Right lobe of liver (tissue), 6 donors: ENCODE results near the gene ANP32A. TPM values are rescaled to one million over a fixed set of nuclear protein-coding genes. Genes with fewer than 3 reads are reported as not detected.

Experiments
- ATAC-seq, 4 donors: fragments of 200-7000 bp; cut with Tn5 transposase; one replicate each; pipeline ENCODE4 v1.9.1; 2020; ENCODE audit warnings: mild to moderate bottlenecking in 4 of 4, moderate library complexity in 4 of 4
- DNase-seq, 3 donors: peaks; one replicate each; pipeline ENCODE4 v3.0.0-alpha.2; 2020
- H3K27ac ChIP-seq, 3 donors: fragments of 200-600 bp; one replicate each; pipeline ENCODE4 v1.8.0; 2022
- H3K27me3 ChIP-seq, 2 donors: fragments of 200-600 bp; one replicate each; pipeline ENCODE4 v1.8.0; 2022
- H3K36me3 ChIP-seq, 4 donors: fragments of 200-600 bp; sonication (generic) in 1 of 4; one replicate each; pipeline versions ENCODE4 v1.5.1 to v1.8.0; 2017 to 2022; ENCODE audit warnings: control low read depth in 1 of 4
- H3K4me1 ChIP-seq, 4 donors: fragments of 200-600 bp; sonication (generic) in 1 of 4; one replicate each; pipeline versions ENCODE4 v1.5.1 to v1.8.0; 2017 to 2022; ENCODE audit warnings: control low read depth in 1 of 4
- H3K4me3 ChIP-seq, 3 donors: fragments of 200-600 bp; one replicate each; pipeline ENCODE4 v1.8.0; 2022
- H3K9me3 ChIP-seq, 4 donors: fragments of 200-600 bp; sonication (generic) in 1 of 4; one replicate each; pipeline versions ENCODE4 v1.5.1 to v1.8.0; 2017 to 2022; ENCODE audit warnings: control low read depth in 1 of 4
- CTCF ChIP-seq, 4 donors: fragments of 200-600 bp in 3 of 4; fragments of 450-650 bp in 1 of 4; IDR thresholded peaks; one replicate each; pipeline versions ENCODE4 v1.5.1 to v1.8.0; 2016 to 2022; ENCODE audit warnings: antibody characterized with exemption in 4 of 4, mild to moderate bottlenecking in 2 of 4
- POLR2A ChIP-seq: fragments of 450-650 bp; IDR thresholded peaks from one replicate; pipeline ENCODE4 v1.6.1; 2017; ENCODE audit warnings: antibody characterized with exemption, mild to moderate bottlenecking
- WGBS: methylation state at CpG from one replicate; pipeline ENCODE4 v1.1.6; 2018; ENCODE audit warnings: low coverage, low lambda C conversion rate; ENCODE audit not compliant: insufficient coverage; ENCODE audit errors: missing lambda C conversion rate; 5-methylcytosine and 5-hydroxymethylcytosine counted together
- intact Hi-C, 2 donors: fragments of 100-400 bp; cut with DNase I; formaldehyde crosslinking; loops; one replicate each; pipeline versions ENCODE4 v1.11.2 to v1.14.1; 2022
- total RNA-seq, 6 experiments: library from RNA; depleted of rRNA in 2 of 6; stranded (reverse); fragments of >200 nt in 2 of 6; fragmentation: NEBNext Ultra II Directional in 3 of 6; extraction: Animal tissue kit (Norgen Biotek cat#: 25700) in 3 of 6; gene quantifications; one replicate each; pipeline versions ENCODE4 v1.1.0 to v1.2.4, GENCODE V29; 2016 to 2023
- donor health status: DM: no; HTN: yes; CAD: no.
- donor health status: DM: no; HTN: no; CAD: no.
- donor health status: DM: no; HTN: no; CAD: no.
- donor health status: DM: no; HTN: yes; CAD: no.
- donor health status: DM: no; HTN: yes; CAD: no.

The ANP32A gene
- total RNA-seq, 6 experiments from 2014 or later: 39.9 to 66.6 (median 49.0) TPM

GRCh38 chr15:68768321-68768720 lies 52.4 kb downstream of the ANP32A start:
- DNase-seq: no peak
- no peak for ATAC-seq
- Histone ChIP-seq H3K4me1 (no peaks in the 10 kb centered on the region), H3K27ac (no peak overlapping the region), H3K9me3 (no peaks in the 10 kb centered on the region), H3K27me3 (no peaks in the 10 kb centered on the region), H3K4me3 (no peak overlapping the region), H3K36me3 (no peaks in the 10 kb centered on the region)
- intact Hi-C loops: no loop called here
- WGBS: 0% methylated on average over 1 of the region's 2 CpGs
- no peak for TF ChIP-seq CTCF (IDR thresholded peaks at IDR 0.05)

GRCh38 chr15:68767833-68768232 lies 52.9 kb downstream of the ANP32A start:
- Histone ChIP-seq H3K27ac (no peak overlapping the region), H3K4me1 (no peaks in the 10 kb centered on the region), H3K36me3 (no peaks in the 10 kb centered on the region), H3K27me3 (no peaks in the 10 kb centered on the region), H3K4me3 (no peak overlapping the region), H3K9me3 (no peaks in the 10 kb centered on the region)
- WGBS: 66% methylated on average over 4 of the region's 4 CpGs
- intact Hi-C loops: no loop called here
- TF ChIP-seq CTCF (IDR thresholded peaks at IDR 0.05): no peak
- no peak for TF ChIP-seq POLR2A
- no peak for ATAC-seq
- no peak for DNase-seq

- no peaks in the 10 kb centered on the region for H3K9me3 ChIP-seq
- no peaks in the 10 kb centered on the region for H3K27me3 ChIP-seq
- no peak overlapping the region for H3K27ac ChIP-seq
- no peak for TF ChIP-seq POLR2A
- no peak for TF ChIP-seq CTCF (IDR thresholded peaks at IDR 0.05)
- H3K4me3 ChIP-seq: no peak overlapping the region
- H3K36me3 ChIP-seq: no peaks in the 10 kb centered on the region
- WGBS: 70% methylated on average over 10 of the region's 11 CpGs
- DNase-seq: no peak
- intact Hi-C loops: no loop called here
- ATAC-seq: no peak
- no peaks in the 10 kb centered on the region for H3K4me1 ChIP-seq
Measured at GRCh38 chr15:68765602-68766368, 54.9 kb downstream of the ANP32A start.

- Histone ChIP-seq H3K9me3 (no peaks in the 10 kb centered on the region), H3K27me3 (no peaks in the 10 kb centered on the region), H3K27ac (no peak overlapping the region), H3K4me3 (no peak overlapping the region), H3K4me1 (no peaks in the 10 kb centered on the region), H3K36me3 (no peaks in the 10 kb centered on the region)
- no peak for TF ChIP-seq POLR2A
- no peak for TF ChIP-seq CTCF (IDR thresholded peaks at IDR 0.05)
- ATAC-seq (no peak), DNase-seq (no peak)
- WGBS: 64% methylated on average over 1 of the region's 1 CpG
- intact Hi-C loops: no loop called here
Measured at GRCh38 chr15:68764090-68764489, 56.6 kb downstream of the ANP32A start.
